Measurements from ENCODE around the gene UTP11.

The UTP11 gene

DNA sequence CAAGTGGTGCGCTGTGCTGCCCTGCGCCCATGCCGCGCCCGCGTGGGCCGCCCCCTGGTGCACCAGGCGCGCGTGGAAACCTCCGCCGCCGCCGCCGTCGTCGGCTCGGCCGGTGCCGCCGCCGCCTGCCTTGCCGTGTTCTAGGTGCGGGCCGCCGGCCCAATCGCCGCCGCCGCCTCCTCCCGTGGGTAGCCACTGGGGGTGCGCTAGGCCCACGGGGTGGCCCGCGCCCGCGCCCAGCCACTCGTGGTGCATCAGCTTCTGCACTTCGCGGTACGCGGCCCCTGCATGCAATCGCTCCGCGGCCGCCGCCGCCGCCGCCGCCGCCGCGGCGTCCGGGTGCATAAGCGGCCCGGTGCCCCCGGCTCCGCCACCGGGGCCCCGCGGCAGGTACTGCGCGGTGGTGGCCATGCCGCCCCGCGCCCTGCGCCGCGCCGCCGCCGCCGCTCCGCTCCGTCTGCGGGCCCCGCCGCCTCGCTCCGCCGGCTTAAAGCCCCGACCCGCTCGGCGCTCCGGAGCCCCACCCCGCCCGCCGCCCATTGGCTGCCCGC is 33.9 kb downstream of the UTP11 start, which contains the start of gene POU3F1:
Gene POU3F1, minus strand, starts transcription at position 461 of the 551 bp plus-strand sequence. Its CDS starts 50 bp downstream, at position 411.
- no peak for DNase-seq (ENCODE audit: low spot score)

DNA sequence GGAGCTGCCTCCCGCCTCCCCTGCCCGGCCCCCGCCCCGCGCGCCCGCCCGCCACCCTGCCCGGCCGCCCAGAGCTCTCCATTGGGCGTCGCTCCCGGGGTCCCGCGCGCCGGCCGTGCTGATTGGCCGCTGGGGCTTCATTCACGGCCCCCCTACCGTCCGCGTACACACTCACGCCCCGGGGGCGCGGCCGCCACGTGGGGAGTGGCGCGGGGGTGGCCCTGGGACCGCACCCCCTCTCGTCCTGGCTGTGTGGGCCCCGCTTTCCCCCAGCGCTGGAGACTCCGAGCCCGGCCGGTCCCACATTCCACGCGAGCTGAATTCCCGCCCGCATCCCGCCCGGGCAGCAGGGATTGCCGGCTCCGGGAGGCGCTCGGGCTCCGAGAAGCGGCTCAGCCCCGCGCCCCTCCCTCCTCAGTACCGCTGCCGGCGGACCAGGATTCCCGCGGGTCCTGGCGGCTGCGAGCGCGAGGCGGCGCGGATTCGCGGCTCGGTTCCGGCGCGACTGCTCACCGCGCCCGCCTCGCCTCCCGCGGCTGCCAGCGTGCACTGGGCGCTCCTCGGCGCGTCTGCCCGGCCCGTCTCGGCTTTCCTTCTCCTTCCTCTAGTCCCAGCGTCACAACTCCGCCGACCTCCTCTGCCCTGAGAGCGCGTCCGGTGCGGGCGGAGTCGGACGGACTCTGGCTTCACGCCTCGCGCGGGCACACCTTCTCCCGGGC is 34.5 kb downstream of the UTP11 start:
- peak; percentile 75 for DNase-seq (ENCODE audit: low spot score)

DNA sequence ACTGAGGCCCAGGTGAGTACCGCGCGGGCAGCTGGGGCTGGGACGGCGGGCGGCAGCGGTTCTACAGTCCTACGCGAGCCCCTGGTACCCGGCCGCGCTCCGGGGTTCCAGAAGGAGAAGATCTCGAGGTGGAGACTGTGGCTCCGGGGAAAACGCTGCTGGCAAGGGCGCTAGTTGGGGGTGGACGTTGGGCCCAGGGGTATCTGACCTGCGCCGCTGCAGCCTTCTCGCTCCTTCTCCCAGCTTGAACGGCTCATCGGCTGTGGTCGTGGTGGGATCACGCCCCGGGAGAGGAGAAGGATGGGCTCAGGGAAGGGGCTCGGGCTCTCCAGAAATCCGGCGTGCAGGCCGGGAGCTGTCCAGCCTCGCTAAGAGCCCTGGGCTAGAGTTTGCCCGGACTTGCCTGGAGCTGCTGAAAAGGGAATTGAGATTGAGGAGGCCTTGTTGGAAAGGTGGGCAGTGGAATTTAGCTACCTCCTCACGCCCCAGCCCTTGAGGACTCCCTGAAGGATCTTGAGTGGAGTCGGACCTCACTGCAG is 35.1 kb downstream of the UTP11 start:
- DNase-seq (ENCODE audit: low spot score) = no peak

DNA sequence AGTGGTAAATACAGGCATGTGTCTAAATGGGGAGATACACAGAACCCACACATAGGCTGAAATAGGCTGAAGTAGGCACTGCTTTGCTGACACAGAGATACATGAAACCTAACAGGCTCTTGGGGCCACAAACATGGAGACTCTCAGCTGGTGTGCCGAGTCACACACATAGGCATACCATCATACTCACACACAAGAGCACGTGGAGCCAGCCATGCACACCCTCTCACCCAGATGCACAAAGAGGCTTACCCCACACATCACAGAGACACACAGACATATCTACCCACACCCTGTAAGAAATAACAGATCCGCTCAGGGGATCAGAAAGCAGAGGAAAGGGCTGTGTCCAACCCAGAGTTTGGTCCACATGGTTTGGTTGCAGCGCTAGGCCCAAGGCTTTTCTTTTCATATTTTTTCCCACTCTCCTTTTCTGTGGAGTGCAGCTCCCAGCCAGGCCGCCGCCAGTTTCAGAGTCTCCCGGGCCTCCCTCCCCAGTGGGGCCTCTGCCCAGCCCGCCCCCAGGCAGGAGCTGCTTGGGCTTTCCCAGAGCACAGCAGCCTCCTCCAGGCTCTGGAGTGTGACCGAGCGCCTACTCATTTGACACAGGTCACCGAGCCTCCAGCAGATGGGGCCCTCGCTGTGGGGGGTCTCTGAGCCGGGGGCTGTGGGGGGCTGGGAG is 38.0 kb downstream of the UTP11 start:
- no peak for DNase-seq (ENCODE audit: low spot score)

DNA sequence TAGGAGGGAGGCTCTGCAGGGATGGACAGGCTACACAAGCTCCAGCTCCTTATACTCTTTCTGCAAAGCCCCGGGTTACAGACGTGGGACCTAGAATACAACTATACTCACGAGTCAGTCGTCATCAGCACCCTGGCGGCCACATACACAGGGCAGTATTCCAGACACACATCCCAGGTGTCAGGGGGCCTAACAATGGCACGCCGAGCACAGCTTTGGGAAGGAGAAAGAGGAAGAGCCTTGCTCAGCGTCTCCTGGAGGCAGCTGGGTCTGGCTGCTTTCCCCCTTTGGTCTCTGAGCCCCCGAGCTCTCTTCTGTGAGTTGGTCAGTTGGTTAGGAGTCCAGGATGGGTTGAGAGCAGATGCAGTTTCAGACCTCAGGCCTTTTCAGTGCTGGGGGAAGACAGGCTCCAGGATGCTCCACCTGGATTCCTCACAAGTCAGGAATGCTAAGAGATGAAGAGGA is 38.6 kb downstream of the UTP11 start:
- DNase-seq (ENCODE audit: low spot score) = no peak

DNA sequence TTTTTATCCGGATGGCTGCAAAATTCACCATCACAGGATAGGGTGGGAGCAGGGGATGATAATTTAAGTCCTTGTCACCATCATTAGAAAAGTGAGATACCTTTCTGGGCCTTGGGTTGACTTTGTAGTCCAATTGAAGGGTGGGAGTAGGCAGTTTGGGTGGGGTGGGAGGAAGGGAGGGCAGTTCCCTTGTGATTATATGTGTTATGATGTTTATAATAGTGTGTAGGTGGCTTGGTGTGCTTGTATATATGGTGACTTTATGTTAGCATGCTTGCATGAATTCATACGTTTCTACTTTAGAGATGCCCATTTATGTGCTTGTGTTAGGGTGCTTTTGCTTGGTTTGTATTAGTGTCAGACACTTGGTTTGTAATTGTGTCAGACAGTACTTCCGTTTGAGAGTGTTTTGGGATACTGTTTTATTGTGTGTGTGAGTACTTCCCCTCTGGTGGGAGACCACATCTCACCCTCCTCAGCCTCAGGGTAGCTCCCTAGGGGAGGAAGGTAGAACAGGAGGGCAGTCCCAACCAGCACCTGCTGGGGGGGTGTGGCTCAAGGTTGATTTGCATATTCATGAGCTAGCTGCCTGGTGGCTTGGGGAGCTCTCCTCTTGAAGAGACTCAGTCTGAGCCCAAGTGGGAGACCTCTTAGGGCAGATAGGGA is 40.3 kb downstream of the UTP11 start:
- no peak for DNase-seq (ENCODE audit: low spot score)

DNA sequence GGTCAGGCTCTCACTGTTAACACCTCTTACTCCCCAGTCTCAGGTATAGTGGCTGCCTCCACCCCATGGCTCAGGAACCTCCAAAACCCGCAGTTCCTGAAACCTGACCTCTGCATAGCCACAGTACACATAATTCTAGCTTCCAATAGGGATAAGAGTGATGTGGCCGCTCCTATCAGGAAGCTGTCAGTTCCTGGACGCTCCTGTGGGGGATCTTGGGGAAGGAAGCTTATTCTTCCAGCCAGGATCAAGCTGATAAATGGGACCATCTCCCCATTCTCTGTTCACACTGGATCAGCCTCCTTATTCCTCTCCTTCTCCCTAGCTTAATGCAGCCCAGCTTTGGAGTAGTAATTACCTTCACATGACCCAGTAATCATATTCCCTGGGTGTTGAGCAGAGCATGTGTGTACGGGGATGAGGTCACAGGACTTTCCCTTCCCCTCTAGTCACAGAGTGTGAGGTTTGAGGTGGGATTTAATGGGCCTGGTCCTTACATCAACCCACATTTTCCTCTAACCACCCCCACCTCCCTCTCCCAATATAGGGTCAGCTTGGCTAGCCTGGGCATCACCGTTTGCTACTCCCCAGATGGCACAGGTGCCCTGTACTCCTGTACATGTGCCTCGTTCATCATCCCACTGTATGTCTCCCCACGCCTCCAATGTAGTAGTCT is 41.0 kb downstream of the UTP11 start:
- DNase-seq (ENCODE audit: low spot score) = no peak

DNA sequence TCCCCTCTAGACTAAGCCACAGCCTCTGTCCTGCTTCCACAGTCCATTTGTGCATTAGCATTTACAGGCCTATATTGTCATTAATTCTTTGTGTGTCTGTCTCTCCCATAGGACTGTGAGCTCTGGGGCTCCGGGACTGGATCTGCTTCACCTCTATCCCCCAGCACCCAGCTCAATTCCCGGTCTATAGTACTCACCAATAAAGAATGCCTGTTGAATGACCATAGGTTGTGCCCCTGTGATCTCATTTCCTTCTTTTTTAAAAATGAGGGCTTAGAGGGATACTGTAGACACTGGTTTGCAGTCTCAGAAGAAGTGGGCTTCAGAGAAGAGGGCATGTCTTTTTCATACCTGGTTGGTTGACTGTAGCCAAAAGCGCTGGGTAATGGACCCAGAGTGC is 42.9 kb downstream of the UTP11 start:
- no peak for DNase-seq (ENCODE audit: low spot score)

DNA sequence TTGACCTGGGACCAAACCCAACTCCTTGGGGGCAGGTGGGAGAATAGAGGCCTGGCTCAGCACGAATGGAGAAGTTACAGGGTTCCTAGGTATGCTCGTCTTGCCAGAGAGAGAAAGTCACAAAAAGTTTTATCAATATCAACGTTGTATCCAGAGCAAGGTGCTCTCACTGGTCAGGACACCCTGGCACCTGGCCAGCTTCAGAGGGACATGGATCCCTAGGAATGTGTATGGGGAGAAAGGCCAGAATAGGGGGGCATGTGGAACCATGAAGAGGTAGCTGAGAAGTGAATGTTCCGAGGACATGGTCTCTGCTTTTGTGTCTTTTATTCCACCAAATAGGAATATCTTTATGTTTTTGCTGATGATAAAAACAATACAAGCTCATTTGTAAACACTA is 43.4 kb downstream of the UTP11 start:
- no peak for DNase-seq (ENCODE audit: low spot score)

DNA sequence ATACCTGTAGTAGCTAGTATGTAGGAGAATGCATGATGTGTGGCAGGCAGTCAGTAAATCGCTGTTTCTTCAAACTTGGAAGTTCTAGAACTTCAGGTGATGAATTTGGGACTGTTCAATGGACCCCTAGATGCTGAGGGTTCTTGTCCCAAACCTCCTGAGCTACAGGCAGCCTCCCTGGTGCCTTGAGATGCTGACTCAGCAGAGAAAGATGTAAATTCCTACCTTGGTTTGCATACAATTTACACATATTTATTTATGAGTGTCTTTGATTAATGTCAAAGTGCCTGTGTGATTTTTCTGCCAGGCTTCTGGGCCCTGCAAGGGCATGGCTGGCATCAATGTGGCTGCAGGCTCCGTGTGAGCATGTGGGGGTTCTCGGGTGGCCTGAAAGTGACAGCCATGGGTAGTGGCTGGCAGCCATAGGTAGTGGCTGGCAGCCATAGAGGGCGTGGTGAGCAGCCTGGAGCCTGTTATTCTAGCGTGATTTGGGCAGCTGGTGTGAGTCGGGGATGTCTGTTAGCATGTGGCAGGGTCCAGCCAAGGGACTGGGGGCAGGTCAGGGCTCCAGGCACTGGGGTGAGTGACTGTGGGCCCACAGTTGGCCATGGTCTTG is 47.2 kb downstream of the UTP11 start:
- no peak for DNase-seq (ENCODE audit: low spot score)

DNA sequence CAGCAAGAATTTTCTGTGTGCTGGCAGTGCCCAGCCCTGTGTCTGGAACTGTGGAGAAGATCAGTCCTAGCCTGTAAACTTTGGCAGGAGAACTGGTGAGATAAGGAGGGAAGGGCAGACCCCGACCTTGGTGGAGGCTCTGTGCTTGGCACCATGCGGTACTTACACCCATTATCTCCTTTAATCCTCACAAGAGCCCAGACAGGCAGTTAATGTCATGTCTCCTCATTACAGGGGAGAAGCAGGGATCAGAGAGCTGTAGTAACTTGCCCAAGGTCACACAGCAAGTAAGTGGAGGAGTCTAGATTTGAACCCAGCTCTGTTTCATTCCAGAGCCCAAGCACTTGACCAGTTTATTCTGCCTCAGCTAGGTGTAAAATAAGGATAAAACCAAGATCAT is 48.0 kb downstream of the UTP11 start:
- DNase-seq (ENCODE audit: low spot score) = no peak

DNA sequence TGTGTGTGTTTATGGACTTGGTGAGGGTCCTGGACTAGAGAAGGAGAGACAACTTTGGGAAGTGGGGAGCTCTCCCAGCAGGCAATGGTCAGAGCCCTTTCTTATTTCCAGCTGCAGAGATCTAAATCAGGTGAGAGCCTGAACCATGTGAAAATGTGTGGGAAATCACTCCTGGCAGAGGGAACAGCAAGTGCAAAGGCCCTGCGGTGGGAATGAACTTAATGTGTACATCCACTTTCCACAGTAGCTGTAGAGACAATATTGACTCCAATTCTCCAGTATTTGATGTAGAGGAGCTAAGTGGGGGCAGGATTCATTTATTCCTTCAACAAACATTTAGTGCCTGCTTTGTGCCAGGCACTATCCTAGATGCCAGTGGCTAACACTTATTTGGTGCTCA is 48.8 kb downstream of the UTP11 start:
- DNase-seq (ENCODE audit: low spot score) = no peak

DNA sequence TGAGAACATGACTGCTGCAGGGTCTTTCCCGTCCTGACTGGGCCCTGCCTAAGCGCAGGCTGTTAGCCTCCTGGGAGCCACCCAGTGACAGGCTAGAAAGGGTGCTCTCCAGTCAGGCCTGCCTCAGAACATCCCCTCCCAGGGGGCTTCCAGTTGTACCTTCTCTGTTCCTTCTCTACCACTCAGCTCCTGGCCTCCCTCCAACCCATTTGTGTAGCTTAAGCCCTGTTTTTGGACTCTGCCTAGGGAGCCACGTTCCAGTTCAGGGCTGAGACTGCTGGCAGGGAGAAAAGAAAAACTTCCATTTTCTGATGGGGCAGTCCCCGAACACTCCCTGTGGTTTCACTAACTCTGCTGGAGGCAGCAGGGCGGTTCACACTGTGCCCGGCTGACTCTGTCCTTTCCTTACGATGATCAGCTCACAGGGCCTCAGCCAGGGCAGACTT is 49.4 kb downstream of the UTP11 start:
- no peak for DNase-seq (ENCODE audit: low spot score)

DNA sequence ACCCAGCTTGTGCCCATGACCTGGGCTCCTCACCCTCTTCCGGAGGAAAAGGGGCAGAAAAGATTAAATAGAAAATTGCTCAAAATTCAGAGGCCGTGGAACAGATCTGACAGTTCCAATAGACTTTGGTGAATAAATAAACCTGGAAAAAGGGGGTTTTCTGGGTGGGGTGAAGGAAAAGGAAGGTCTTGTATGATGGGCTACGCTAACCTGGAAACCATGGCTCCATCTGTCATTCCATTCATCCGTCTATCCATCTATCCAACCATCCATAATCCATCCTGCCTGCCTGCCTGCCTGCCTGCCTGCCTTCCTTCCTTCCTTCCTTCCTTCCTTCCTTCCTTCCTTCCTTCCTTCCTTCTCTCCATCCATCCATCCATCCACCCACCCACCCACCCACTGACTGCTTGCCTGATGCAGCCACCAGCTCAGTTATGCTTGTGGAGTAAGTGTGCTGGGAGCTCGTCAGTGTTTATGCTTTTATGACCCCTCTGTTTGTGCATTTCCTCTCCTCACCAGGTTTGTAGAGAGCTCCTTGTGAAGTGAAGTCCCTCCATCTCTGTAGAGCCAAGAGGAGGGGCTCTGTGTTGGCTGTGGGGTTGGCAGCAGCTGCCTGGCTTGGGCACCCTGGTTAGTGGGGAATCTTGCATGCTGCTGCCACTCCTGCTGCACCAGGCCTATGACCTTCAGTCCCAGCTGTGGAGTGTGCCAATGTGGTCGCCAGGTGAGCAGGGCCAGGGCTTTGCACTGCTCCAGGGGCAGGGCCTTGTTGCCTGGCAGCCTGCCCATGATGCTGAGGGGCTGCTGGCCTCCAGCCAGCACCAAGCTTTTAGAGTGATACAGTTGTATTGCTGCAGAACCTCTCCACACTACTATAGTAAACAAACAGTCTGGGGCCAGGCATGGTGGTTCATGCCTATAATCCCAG is 50.1 kb downstream of the UTP11 start:
- DNase-seq (ENCODE audit: low spot score) = no peak

DNA sequence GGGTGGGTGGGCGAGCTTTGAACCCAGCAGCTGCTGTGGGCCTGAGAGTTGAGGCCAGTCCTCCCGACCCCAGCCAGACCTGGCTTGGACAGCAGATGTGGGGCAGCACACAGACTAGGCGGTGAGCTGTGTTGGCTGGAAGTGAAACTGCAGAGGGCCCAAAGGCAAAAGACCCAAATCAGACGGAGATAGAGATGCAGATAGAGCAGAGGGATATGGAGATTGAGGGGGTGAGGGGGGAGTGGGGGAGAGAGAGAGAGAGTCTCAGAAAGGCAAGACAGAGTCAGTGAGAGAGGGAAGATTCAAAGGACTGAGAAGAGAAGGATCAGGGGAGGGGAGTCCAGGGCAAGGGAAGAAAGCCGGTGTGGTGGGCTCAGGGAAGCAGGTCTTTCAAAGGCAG is 51.1 kb downstream of the UTP11 start:
- no peak for DNase-seq (ENCODE audit: low spot score)

DNA sequence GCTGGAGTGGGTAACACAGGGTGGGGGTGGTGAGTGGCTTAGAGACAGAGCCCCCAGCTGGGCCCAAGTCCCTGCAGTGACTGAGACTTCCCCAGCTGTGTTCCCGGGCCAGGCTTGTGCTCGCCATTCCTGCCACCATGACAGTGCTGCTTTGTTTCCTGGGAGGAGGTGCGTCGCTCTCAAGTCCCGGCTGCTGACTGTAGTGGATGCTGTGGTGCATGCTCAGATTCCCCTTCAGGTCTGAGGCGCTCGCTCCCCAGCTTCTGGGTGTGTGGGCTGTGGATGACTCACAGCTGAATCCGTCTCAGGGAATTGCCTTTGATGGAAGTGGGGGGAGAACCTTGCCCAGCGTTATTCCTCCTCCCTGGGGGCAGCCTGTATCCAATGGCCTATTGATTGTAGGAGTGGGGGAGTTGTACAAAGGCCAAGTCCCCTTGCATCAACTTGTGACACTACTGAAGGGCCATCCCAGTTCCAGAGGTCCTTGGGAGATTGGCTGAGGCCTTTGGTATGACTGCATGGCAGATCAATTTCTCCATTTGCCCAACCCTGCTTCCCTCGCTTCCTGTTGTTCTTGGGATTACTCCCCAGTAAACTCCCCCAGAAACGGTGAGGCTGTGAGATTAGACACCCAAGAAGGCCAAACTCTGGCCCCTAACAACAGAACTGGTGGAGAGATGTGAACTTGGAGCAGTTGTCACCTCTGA is 51.8 kb downstream of the UTP11 start:
- no peak for DNase-seq (ENCODE audit: low spot score)

DNA sequence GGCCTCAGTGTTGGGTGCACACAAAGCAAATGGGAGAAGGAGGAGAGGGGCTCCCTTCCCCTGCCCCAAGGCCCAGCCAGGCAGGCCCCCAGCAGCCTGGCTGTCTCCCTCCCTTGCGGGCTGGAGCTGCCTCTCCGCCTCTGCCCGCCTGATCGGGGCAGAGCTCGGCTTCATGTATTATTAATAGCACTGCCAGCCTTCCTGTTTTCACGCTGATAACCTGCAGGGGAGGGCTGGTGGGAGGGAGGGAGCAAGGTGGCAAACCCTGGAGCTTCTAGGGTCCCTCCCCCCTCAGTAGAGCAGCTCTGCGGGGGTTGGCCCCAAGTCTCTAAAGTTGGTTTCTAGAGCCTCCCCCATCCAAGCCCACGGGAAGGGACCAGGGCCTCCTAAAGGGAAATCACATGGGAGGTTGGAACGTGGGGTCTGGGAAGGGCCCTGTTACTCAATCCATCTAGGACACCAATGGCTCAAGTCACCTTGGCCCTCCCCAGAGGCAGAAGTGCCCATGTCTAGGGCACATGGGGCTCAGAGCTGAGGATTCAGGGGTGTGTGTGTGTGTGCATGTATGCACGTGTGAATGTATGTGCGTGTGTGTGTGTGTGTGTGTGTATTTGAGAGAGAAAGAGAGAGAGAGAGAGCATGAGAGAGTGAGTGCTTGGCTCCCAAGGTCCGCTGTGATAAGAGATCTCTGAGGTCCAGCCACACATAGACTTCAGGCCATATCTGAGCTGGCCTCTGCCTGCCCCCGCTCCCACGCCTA is 55.9 kb downstream of the UTP11 start:
- DNase-seq (ENCODE audit: low spot score) = no peak

DNA sequence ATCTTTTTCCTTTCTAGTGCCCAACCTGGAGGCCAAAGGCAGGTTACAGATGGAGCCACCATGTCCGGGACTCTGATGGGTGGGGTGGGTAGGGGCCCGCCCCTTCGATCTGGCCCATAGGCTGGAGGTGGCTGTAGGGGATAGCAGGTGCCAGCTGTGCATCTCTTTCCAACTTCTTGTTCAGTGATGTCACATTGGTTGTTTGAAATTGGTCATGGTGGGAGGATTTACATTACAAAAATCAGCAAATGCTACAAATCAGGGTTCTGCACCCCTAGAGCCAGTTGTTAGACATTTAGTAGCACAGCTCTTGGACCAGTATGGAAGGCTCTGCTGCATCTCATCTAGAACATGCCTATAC is 56.4 kb downstream of the UTP11 start:
- DNase-seq (ENCODE audit: low spot score) = no peak
